Tibial nerve (tissue), 4 donors: Measurements from ENCODE around the gene CETN1. TPM values are rescaled to one million over a fixed set of nuclear protein-coding genes. Genes with fewer than 3 reads are reported as not detected.

Experiments used
- DNase-seq, 2 donors: peaks; one replicate each; pipeline ENCODE4 v3.0.0-alpha.2; 2019; ENCODE audit warnings: low spot score in 2 of 2
- H3K27ac ChIP-seq, 4 donors: fragments of 200-600 bp; sonication (generic) in 3 of 4; one replicate each; pipeline ENCODE4 v1.5.1; 2017 to 2019; ENCODE audit warnings: mild to moderate bottlenecking in 1 of 4
- H3K27me3 ChIP-seq, 2 donors: fragments of 200-600 bp; sonication (generic) in 1 of 2; one replicate each; pipeline versions ENCODE4 v1.5.1 to v1.6.0; 2017 to 2019
- H3K36me3 ChIP-seq, 3 donors: fragments of 200-600 bp; sonication (generic); one replicate each; pipeline ENCODE4 v1.5.1; 2018 to 2019
- H3K4me1 ChIP-seq, 4 donors: fragments of 200-600 bp; sonication (generic) in 3 of 4; one replicate each; pipeline ENCODE4 v1.5.1; 2017 to 2019
- H3K4me3 ChIP-seq, 4 donors: fragments of 200-600 bp; sonication (generic) in 3 of 4; one replicate each; pipeline ENCODE4 v1.5.1; 2017 to 2019; ENCODE audit warnings: mild to moderate bottlenecking in 1 of 4, moderate library complexity in 1 of 4
- H3K9me3 ChIP-seq, 4 donors: fragments of 200-600 bp; sonication (generic) in 3 of 4; one replicate each; pipeline ENCODE4 v1.5.1; 2017 to 2019
- CTCF ChIP-seq, 5 experiments: fragments of 200-600 bp in 3 of 5; fragments of 450-650 bp in 2 of 5; sonication (generic) in 3 of 5; IDR thresholded peaks; one replicate each; pipeline ENCODE4 v1.5.1; 2016 to 2019; ENCODE audit warnings: antibody characterized with exemption in 5 of 5, mild to moderate bottlenecking in 3 of 5, moderate library complexity in 2 of 5
- EP300 ChIP-seq, 2 donors: sonication (generic); formaldehyde crosslinking; IDR thresholded peaks; one replicate each; pipeline ENCODE4 v1.6.1; 2017; ENCODE audit warnings: antibody characterized with exemption in 2 of 2, mild to moderate bottlenecking in 1 of 2
- POLR2A ChIP-seq, 2 donors: fragments of 450-650 bp; IDR thresholded peaks; one replicate each; pipeline ENCODE4 v1.6.1; 2017; ENCODE audit warnings: antibody characterized with exemption in 2 of 2, mild to moderate bottlenecking in 2 of 2, moderate library complexity in 2 of 2
- WGBS, 2 donors: methylation state at CpG; one replicate each; pipeline ENCODE4 v1.1.5; 2018; 5-methylcytosine and 5-hydroxymethylcytosine counted together
- total RNA-seq, 4 donors: library from RNA; depleted of rRNA; stranded (reverse); fragments of >200 nt; gene quantifications; one replicate each; pipeline ENCODE4 v1.1.0, GENCODE V29; 2016

CETN1 gene
- total RNA-seq, 4 donors from 2014 or later = not detected

GRCh38 chr18:549967-550366 lies 30.2 kb upstream of the CETN1 start:
- Histone ChIP-seq H3K36me3 (no peaks in the 10 kb centered on the region), H3K9me3 (no peaks in the 10 kb centered on the region), H3K27me3 (no peaks in the 10 kb centered on the region), H3K4me3 (no peak overlapping the region), H3K4me1 (no peaks in the 10 kb centered on the region), H3K27ac (no peak overlapping the region)
- no peak for DNase-seq
- TF ChIP-seq EP300 (IDR thresholded peaks at IDR 0.05) = no peak
- no peak for TF ChIP-seq POLR2A (IDR thresholded peaks at IDR 0.05)
- TF ChIP-seq CTCF (IDR thresholded peaks at IDR 0.05) = no peak
- 85 to 90% methylated on average over 3 of the region's 3 CpGs for WGBS, 2 donors

GRCh38 chr18:551404-552061 lies 28.6 kb upstream of the CETN1 start:
- Histone ChIP-seq H3K9me3 (no peaks in the 10 kb centered on the region), H3K27ac (no peak overlapping the region), H3K4me1 (no peaks in the 10 kb centered on the region), H3K4me3 (no peak overlapping the region), H3K27me3 (no peaks in the 10 kb centered on the region), H3K36me3 (no peaks in the 10 kb centered on the region)
- DNase-seq = no peak
- no peak for TF ChIP-seq CTCF (IDR thresholded peaks at IDR 0.05)
- TF ChIP-seq EP300 (IDR thresholded peaks at IDR 0.05) = no peak
- no peak for TF ChIP-seq POLR2A (IDR thresholded peaks at IDR 0.05)
- 75 to 78% methylated on average over 4 of the region's 4 CpGs for whole genome bisulfite sequencing, 2 donors

GRCh38 chr18:555705-556457 lies 24.3 kb upstream of the CETN1 start:
- WGBS, 2 donors = 68 to 72% methylated on average over 13 of the region's 13 CpGs
- no peaks in the 10 kb centered on the region for H3K36me3 ChIP-seq

GRCh38 chr18:564708-565561 lies 15.2 kb upstream of the CETN1 start:
- H3K27ac ChIP-seq = no peak overlapping the region
- WGBS, 2 donors = 59 to 67% methylated on average over 10 to 11 of the region's 11 CpGs
- DNase-seq = no peak
- H3K36me3 ChIP-seq = no peaks in the 10 kb centered on the region
- H3K27me3 ChIP-seq = no peaks in the 10 kb centered on the region
- no peak overlapping the region for H3K4me3 ChIP-seq
- H3K4me1 ChIP-seq = no peaks in the 10 kb centered on the region
- no peaks in the 10 kb centered on the region for H3K9me3 ChIP-seq
- TF ChIP-seq EP300 (IDR thresholded peaks at IDR 0.05) (no peak), POLR2A (IDR thresholded peaks at IDR 0.05) (no peak), CTCF (IDR thresholded peaks at IDR 0.05) (no peak)

More at GRCh38 chr18:555705-556457, 24.3 kb upstream of the CETN1 start:
- DNase-seq = no peak
- H3K4me3 ChIP-seq = no peak overlapping the region
- no peaks in the 10 kb centered on the region for H3K27me3 ChIP-seq
- no peak overlapping the region for H3K27ac ChIP-seq
- H3K9me3 ChIP-seq = no peaks in the 10 kb centered on the region
- TF ChIP-seq CTCF (IDR thresholded peaks at IDR 0.05) = no peak
- TF ChIP-seq POLR2A (IDR thresholded peaks at IDR 0.05) = no peak
- TF ChIP-seq EP300 (IDR thresholded peaks at IDR 0.05) = no peak
- H3K4me1 ChIP-seq = no peaks in the 10 kb centered on the region
